MCF 10A (cell line): ENCODE measurements around the gene HEATR3. TPM values are rescaled to one million over a fixed set of nuclear protein-coding genes. Genes with fewer than 3 reads are reported as not detected.

Experiments used
- BruUV-seq: library from RNA; stranded (reverse); fragments of 400-500 nt; replicated peaks from 2 replicates; lab custom pipeline; 2021; lab: Mats Ljungman, UMichigan
- CTCF ChIA-PET: fragments of 300-600 bp; sonication (Branson Sonifier 250); formaldehyde crosslinking; extraction: SDS; loops from one replicate; lab custom pipeline; 2021; ENCODE audit warnings: antibody characterized with exemption, inconsistent platforms; lab: Yijun Ruan, JAX
- POLR2A ChIA-PET: fragments of 300-600, 350-650 bp; sonication (Branson Sonifier 250); formaldehyde crosslinking; extraction: SDS; loops from one replicate; lab custom pipeline; 2020; ENCODE audit warnings: antibody characterized with exemption, inconsistent platforms; lab: Yijun Ruan, JAX
- DNase-seq: peaks from one replicate; pipeline ENCODE4 v3.0.0-alpha.2; 2018; ENCODE audit not compliant: unreplicated experiment
- H3K27ac Mint-ChIP-seq: one replicate; pipeline ENCODE4 v1.8.0; 2022; ENCODE audit warnings: mild to moderate bottlenecking, low read depth, mixed read lengths; ENCODE audit not compliant: unreplicated experiment
- H3K27me3 Mint-ChIP-seq: one replicate; pipeline ENCODE4 v1.8.0; 2022; ENCODE audit warnings: mixed read lengths; ENCODE audit not compliant: insufficient read depth, unreplicated experiment
- H3K36me3 Mint-ChIP-seq: one replicate; pipeline ENCODE4 v1.8.0; 2022; ENCODE audit warnings: mild to moderate bottlenecking, moderate library complexity, mixed read lengths; ENCODE audit not compliant: insufficient read depth, unreplicated experiment
- H3K4me1 Mint-ChIP-seq: one replicate; pipeline ENCODE4 v1.8.0; 2022; ENCODE audit warnings: mixed read lengths; ENCODE audit not compliant: insufficient read depth, unreplicated experiment
- H3K4me3 Mint-ChIP-seq: one replicate; pipeline ENCODE4 v1.8.0; 2022; ENCODE audit warnings: mild to moderate bottlenecking, moderate library complexity, mixed read lengths; ENCODE audit not compliant: unreplicated experiment
- H3K9me3 Mint-ChIP-seq: one replicate; pipeline ENCODE4 v1.8.0; 2022; ENCODE audit warnings: mixed read lengths; ENCODE audit not compliant: unreplicated experiment
- CTCF ChIP-seq: fragments of 200-600 bp; IDR thresholded peaks from one replicate; pipeline ENCODE4 v1.8.0; 2022; ENCODE audit warnings: antibody characterized with exemption, mild to moderate bottlenecking; ENCODE audit not compliant: unreplicated experiment
- intact Hi-C: fragments of 100-400 bp; cut with micrococcal nuclease; formaldehyde crosslinking; loops from 2 replicates; pipeline ENCODE4 v1.14.1; 2022
- total RNA-seq: library from RNA; stranded (reverse); gene quantifications from 2 replicates; pipeline ENCODE4 v1.2.3, GENCODE V29; 2022

HEATR3 gene
- total RNA-seq, 1 experiment from 2014 or later: 13.3 TPM

GRCh38 chr16:50047864-50048263 is 17.9 kb upstream of the HEATR3 start:
- BruUV-seq: no TSS peak
- Mint-ChIP-seq H3K27ac (no peak overlapping the region), H3K4me1 (no peaks in the 10 kb centered on the region), H3K9me3 (no peaks in the 10 kb centered on the region), H3K36me3 (no peaks in the 10 kb centered on the region), H3K27me3 (peaks cover 37% of the 10 kb centered on the region), H3K4me3 (no peak overlapping the region)
- ChIA-PET CTCF (no interaction called here), POLR2A (interaction anchor here (0.7 to 1.0 kb wide), 2 partner anchors 10 to 612 kb away, joined by 3 to 4 read pairs; no protein-coding TSS in a partner anchor)
- no peak for DNase-seq
- intact Hi-C loops: no loop called here
- TF ChIP-seq CTCF: no peak

DNA sequence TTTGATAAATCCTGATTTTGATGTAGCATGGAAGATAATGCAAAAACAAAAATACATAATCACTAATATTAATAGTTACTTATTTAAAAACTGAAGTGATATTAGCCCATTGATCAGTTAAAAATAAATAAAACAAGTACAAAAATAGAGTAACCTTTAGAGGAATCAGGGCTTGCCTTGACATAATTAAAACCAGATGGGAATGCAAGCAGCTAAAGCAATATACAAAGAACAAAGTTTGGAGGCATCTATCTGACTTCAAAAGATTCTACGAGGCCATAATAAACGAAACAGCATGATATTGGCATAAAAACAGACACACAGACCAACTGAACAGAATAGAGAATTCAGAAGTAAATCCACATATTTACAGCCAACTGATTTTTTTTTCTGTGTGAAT is 15.0 kb upstream of the HEATR3 start:
- no peak for DNase-seq
- POLR2A ChIA-PET: no interaction called here
- no peak for TF ChIP-seq CTCF
- H3K4me3 Mint-ChIP-seq: no peak overlapping the region
- no peaks in the 10 kb centered on the region for H3K36me3 Mint-ChIP-seq
- H3K9me3 Mint-ChIP-seq: no peaks in the 10 kb centered on the region
- CTCF ChIA-PET: interaction anchor here (1.0 kb wide), 1 partner anchor 17 kb away, joined by 5 read pairs; no protein-coding TSS in a partner anchor
- peaks cover 23% of the 10 kb centered on the region for H3K27me3 Mint-ChIP-seq
- intact Hi-C loops: no loop called here
- no peaks in the 10 kb centered on the region for H3K4me1 Mint-ChIP-seq
- no TSS peak for BruUV-seq
- no peak overlapping the region for H3K27ac Mint-ChIP-seq

DNA sequence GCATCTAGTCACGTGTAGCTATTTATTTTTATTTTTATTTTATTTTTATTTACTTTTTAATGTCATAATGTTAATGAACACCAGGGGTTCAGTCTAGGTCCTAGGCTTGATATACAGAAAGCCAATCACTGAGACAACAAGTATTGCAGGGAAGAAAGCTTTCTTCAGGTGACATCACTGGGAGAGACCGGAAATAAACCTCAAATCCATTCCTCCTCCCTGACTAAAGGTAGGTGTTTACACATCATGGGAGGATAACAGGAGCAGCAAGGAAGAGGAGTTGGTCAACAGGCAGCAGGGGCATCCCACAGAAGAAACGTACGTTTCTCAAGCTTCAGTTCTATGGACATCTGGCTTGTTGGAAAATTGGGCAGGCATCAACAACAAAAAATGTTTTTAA is 9.5 kb upstream of the HEATR3 start:
- Mint-ChIP-seq H3K27me3 (peaks cover 8% of the 10 kb centered on the region), H3K9me3 (peaks cover 7% of the 10 kb centered on the region), H3K4me1 (no peaks in the 10 kb centered on the region), H3K4me3 (no peak overlapping the region), H3K36me3 (no peaks in the 10 kb centered on the region), H3K27ac (no peak overlapping the region)
- POLR2A ChIA-PET: no interaction called here
- TF ChIP-seq CTCF: no peak
- no TSS peak for BruUV-seq
- CTCF ChIA-PET: no interaction called here
- intact Hi-C loops: no loop called here
- no peak for DNase-seq

DNA sequence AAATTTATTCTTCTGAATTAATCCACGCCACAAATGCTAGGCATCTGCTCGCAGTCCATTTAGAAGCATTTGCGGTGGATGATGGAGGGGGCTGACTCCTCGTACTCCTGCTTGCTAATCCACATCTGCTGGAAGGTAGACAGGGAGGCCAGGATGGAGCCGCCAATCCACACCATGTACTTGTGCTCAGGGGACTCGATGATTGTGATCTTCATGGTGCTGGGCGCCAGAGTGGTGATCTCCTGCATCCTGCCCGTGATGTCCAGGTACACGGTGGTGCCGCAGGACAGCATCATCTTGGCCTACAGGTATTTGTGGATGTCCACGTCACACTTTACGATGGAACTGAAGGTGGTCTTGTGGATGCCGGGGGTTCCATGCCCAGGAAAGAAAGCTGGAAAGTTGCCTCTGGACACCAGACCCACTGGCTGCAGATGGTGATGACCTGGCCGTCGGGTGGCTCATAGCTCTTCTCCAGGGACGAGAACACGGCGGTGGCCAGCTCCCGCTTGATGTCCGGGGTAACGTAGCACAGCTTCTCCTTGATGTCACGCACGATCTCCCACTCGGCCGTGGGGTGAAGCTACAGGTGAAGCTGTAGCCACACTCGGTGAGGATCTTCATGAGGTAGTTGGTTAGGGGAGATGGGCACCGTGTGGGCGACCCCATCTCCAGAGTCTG is 7.5 kb upstream of the HEATR3 start:
- Mint-ChIP-seq H3K27me3 (no peaks in the 10 kb centered on the region), H3K4me1 (no peaks in the 10 kb centered on the region), H3K27ac (no peak overlapping the region), H3K4me3 (no peak overlapping the region), H3K9me3 (peaks cover 7% of the 10 kb centered on the region), H3K36me3 (no peaks in the 10 kb centered on the region)
- POLR2A ChIA-PET: interaction anchor here (1.0 kb wide), 1 partner anchor 30 kb away, joined by 3 read pairs; no protein-coding TSS in a partner anchor
- no peak for DNase-seq
- intact Hi-C loops: no loop called here
- TF ChIP-seq CTCF: no peak
- CTCF ChIA-PET: no interaction called here
- no TSS peak for BruUV-seq
